HL-60 (cell line): ENCODE results near the gene PGAM2.

Experiments
- CTCF ChIP-seq: IDR thresholded peaks from one replicate; pipeline ENCODE4 v1.5.1; 2011; ENCODE audit warnings: low read length, control low read depth, inconsistent platforms; ENCODE audit not compliant: insufficient read depth
- GABPA ChIP-seq: IDR thresholded peaks from 2 replicates; pipeline ENCODE4 v1.6.1; 2012; ENCODE audit warnings: low read depth

DNA sequence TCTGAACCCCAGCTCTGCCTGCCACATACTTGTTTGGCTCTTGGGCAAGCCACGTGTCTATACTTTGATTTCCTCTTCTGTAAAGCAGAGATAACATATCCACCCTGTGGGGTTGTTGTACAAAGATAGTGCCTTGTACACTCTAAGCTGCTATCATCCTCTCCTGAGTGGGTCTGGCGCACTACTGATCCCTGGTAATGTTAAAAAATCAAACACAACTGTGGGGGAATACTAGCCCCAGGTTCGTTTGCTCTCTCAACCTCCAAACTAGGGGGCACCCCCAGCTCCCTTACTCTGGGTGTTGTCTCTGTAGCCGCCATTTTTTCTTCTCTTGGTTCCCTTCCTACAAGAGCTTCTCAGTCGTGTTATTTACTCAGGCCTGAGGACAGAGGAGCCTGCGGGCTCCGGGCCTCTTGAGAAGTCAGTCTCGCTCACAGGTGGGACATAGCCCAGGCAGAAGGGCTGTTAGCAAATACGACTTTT lies 15.9 kb upstream of the PGAM2 start:
- no peak for TF ChIP-seq CTCF
- TF ChIP-seq GABPA, result no peak
